ENCODE results near the gene MINDY3. TPM values are rescaled to one million over a fixed set of nuclear protein-coding genes. Genes with fewer than 3 reads are reported as not detected.
"Not testable (repeated sequence)": the region's sequence is repeated elsewhere in the genome, so short reads cannot be mapped to it uniquely, and the experiment has no call there.

Gene MINDY3
- total RNA-seq, 1 donor from 2014 or later = 13.7 TPM

DNA sequence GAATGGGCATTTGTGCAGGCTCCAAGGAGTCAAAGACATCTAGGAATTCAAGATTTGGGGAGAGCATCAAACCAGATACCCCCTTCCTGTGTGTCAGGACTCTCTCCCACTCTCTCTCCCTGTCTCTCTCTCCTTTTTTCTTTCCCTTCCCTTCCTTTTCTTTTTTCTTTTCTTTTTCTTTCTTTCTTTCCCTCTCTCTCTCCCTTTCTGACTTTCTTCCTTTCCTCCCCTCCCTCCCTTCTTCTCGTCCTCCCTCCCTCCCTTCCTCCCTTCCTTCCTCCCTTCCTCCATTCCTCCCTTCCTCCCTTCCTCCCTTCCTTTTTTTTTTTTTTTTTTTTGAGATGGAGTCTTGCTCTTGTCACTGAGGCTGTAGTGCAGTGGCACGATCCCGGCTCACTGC is 24.1 kb upstream of the MINDY3 start:
- Histone ChIP-seq H3K27ac (no peak overlapping the region), H3K9me3 (no peaks in the 10 kb centered on the region), H3K4me1 (no peaks in the 10 kb centered on the region), H3K36me3 (no peaks in the 10 kb centered on the region), H3K27me3 (no peaks in the 10 kb centered on the region), H3K4me3 (no peak overlapping the region)
- no peak for DNase-seq (ENCODE audit: low spot score in 2 of 2)
- TF ChIP-seq, protein P1, sequence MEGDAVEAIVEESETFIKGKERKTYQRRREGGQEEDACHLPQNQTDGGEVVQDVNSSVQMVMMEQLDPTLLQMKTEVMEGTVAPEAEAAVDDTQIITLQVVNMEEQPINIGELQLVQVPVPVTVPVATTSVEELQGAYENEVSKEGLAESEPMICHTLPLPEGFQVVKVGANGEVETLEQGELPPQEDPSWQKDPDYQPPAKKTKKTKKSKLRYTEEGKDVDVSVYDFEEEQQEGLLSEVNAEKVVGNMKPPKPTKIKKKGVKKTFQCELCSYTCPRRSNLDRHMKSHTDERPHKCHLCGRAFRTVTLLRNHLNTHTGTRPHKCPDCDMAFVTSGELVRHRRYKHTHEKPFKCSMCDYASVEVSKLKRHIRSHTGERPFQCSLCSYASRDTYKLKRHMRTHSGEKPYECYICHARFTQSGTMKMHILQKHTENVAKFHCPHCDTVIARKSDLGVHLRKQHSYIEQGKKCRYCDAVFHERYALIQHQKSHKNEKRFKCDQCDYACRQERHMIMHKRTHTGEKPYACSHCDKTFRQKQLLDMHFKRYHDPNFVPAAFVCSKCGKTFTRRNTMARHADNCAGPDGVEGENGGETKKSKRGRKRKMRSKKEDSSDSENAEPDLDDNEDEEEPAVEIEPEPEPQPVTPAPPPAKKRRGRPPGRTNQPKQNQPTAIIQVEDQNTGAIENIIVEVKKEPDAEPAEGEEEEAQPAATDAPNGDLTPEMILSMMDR (IDR thresholded peaks at IDR 0.05) = no peak
- intact Hi-C loops (cut with DNase I) = no loop called here

DNA sequence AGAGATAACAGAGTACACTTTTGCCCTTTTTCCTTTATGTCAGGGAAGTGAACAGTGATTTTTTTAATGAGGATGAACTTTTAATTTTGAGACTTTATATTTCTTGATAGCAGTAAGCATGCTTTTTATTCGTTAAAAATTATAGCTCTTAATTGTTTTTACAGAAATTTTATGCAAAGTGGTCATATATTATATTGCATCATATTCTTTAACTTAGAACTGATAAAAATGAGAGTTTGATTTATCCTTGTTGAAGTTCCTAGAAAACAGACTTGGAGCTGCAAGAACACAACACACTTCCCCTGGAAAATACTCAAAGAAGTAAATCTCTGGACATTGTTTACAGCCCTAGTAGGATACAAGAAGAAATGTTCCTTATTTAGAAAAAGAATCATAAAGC is 21.2 kb upstream of the MINDY3 start:
- Histone ChIP-seq H3K4me3 (no peak overlapping the region), H3K36me3 (no peaks in the 10 kb centered on the region), H3K4me1 (no peaks in the 10 kb centered on the region), H3K27me3 (no peaks in the 10 kb centered on the region), H3K27ac (no peak overlapping the region), H3K9me3 (no peaks in the 10 kb centered on the region)
- DNase-seq (ENCODE audit: low spot score in 2 of 2) = no peak
- intact Hi-C loops (cut with DNase I) = no loop called here
- TF ChIP-seq, protein P1 (IDR thresholded peaks at IDR 0.05) = no peak

DNA sequence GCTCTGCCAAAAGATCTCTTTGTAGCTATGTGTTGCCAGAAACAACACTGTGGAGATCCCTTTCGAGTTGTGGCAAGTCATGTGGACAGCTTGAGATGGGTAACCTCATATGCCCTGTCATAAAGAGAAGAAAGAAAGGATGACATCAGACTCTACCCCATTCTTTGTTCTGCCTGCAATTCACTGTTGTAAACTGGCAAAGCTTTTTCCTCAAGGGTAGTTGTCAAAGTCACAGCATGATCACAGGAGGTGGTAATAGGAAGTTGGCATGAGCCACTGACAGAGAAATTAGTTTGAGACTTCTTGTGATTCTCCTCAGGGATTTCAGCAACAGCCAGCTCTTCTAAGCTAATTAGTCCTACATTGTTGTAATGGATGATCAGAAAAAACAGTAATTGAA is 19.4 kb upstream of the MINDY3 start:
- intact Hi-C loops (cut with DNase I) = no loop called here
- Histone ChIP-seq H3K27me3 (no peaks in the 10 kb centered on the region), H3K4me1 (no peaks in the 10 kb centered on the region), H3K27ac (no peak overlapping the region), H3K9me3 (no peaks in the 10 kb centered on the region), H3K4me3 (no peak overlapping the region), H3K36me3 (no peaks in the 10 kb centered on the region)
- TF ChIP-seq, protein P1 (IDR thresholded peaks at IDR 0.05) = no peak
- DNase-seq (ENCODE audit: low spot score in 2 of 2) = no peak

DNA sequence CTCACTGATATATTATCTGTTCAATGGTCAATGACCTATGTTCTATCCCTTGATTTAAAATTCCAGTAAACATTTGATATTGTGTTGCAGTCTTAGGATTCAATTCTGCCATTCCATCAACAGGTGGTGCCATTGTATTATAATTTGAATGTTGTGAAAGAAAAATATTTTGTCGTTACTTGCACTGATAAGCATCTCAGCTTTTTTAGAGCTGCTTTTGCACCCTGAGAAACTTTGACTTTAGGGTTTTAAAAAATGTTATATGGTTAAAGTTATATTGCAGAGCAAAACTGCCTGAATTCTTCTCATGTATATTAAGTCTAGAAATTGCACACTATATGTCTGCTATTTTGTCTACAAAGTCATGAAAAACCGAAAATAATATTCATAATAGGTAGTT is 18.8 kb upstream of the MINDY3 start:
- Histone ChIP-seq H3K27me3 (no peaks in the 10 kb centered on the region), H3K36me3 (no peaks in the 10 kb centered on the region), H3K27ac (no peak overlapping the region), H3K9me3 (no peaks in the 10 kb centered on the region), H3K4me1 (no peaks in the 10 kb centered on the region), H3K4me3 (no peak overlapping the region)
- TF ChIP-seq, protein P1 (IDR thresholded peaks at IDR 0.05) = peak in 2 of 3 experiments; percentile 40 to 51
- intact Hi-C loops (cut with DNase I) = no loop called here
- no peak for DNase-seq (ENCODE audit: low spot score in 2 of 2)

DNA sequence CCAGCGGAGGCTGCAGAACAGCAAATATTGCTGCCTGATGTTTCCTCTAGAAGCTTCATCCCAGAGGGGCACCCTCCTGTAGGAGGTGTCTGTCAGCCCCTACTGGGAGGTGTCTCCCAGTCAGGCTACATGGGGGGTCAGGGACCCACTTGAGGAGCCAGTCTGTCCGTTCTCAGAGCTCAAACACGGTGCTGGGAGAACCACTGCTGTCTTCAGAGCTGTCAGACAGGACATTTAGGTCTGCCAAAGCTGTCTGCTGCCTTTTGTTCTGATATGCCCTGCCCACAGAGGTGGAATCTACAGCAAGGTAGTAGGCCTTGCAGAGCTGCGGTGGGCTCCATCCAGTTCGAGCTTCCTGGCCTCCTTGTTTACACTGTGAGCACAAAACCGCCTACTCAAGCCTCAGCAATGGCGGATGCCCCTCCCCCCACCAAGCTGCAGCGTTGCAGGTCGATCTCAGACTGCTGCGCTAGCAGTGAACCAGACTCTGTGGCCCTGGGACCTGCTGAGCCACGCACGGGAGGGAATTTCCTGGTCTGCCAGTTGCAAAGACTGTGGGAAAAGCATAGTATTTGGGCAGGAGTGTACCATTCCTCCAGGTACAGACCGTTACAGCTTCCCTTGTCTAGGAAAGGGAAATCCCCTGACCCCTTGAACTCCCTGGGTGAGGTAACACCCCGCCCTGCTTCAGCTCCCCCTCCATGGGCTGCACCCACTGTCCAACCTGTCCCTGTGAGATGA is 17.7 kb upstream of the MINDY3 start:
- H3K4me1 ChIP-seq = no peaks in the 10 kb centered on the region
- no peak overlapping the region for H3K4me3 ChIP-seq
- DNase-seq (ENCODE audit: low spot score in 2 of 2) = no peak
- no peak overlapping the region for H3K27ac ChIP-seq
- H3K27me3 ChIP-seq = no peaks in the 10 kb centered on the region
- no peaks in the 10 kb centered on the region for H3K9me3 ChIP-seq
- intact Hi-C loops (cut with DNase I) = no loop called here
- TF ChIP-seq, protein P1 (IDR thresholded peaks at IDR 0.05) = no peak
- no peaks in the 10 kb centered on the region for H3K36me3 ChIP-seq

DNA sequence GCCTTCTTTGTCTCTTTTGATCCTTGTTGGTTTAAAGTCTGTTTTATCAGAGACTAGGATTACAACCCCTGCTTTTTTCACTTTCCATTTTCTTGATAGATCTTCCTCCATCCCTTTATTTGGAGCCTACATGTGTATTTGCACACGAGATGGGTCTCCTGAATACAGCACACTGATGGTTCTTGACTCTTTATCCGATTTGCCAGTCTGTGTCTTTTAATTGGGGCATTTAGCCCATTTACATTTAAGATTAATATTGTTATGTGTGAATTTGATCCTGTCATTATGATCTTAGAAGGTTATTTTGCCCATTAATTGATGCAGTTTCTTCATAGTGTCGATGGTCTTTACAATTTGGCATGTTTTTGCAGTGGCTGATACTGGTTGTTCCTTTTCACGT is 16.0 kb upstream of the MINDY3 start:
- H3K4me1 ChIP-seq; H3K36me3 ChIP-seq; H3K27me3 ChIP-seq; intact Hi-C loops (cut with DNase I); H3K27ac ChIP-seq; H3K9me3 ChIP-seq; H3K4me3 ChIP-seq; DNase-seq (ENCODE audit: low spot score in 2 of 2): not testable (repeated sequence)

DNA sequence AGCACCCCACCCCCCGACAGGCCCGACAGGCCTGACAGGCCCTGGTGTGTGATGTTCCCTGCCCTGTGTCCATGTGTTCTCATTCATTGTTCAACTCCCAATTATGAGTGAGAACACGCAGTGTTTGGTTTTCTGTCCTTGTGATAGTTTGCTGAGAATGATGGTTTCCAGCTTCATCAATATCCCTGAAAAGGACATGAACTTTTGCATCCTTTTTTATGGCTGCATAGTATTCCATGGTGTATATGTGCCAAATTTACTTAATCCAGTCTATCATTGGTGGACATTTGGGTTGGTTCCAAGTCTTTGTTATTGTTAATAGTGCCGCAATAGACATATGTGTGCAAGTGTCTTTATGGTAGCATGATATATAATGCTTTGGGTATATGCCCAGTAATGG is 12.3 kb upstream of the MINDY3 start:
- H3K36me3 ChIP-seq; H3K4me3 ChIP-seq; DNase-seq (ENCODE audit: low spot score in 2 of 2); H3K9me3 ChIP-seq; H3K4me1 ChIP-seq; H3K27ac ChIP-seq; intact Hi-C loops (cut with DNase I); H3K27me3 ChIP-seq: not testable (repeated sequence)

Data from ascending aorta (tissue), 2 donors.